GM23338 (cell line): ENCODE data around the gene SNX9. TPM values are rescaled to one million over a fixed set of nuclear protein-coding genes. Genes with fewer than 3 reads are reported as not detected.

Experiments
- ATAC-seq: fragments of 200-7000 bp; cut with Tn5 transposase; 3 replicates; pipeline ENCODE4 v1.9.1; 2020
- DNase-seq: peaks from one replicate; pipeline ENCODE4 v3.0.0-alpha.2; 2015; ENCODE audit warnings: low spot score
- H2AFZ ChIP-seq: fragments of 200-600 bp; sonication (generic); 2 replicates; pipeline ENCODE4 v1.8.0; 2016; ENCODE audit warnings: antibody characterized with exemption, mild to moderate bottlenecking, moderate library complexity
- H3F3A ChIP-seq: fragments of 200-600 bp; sonication (generic); replicated peaks from 2 replicates; pipeline ENCODE4 v1.8.0; 2017; ENCODE audit warnings: antibody characterized with exemption, mixed run types, low read depth
- H3K27ac ChIP-seq: fragments of 200-600 bp; sonication (generic); 2 replicates; pipeline ENCODE4 v1.6.1; 2016; ENCODE audit warnings: low read depth
- H3K27me3 ChIP-seq: fragments of 200-600 bp; sonication (generic); 2 replicates; pipeline ENCODE4 v1.8.0; 2016; ENCODE audit warnings: mild to moderate bottlenecking, mixed run types, moderate library complexity; ENCODE audit not compliant: insufficient read depth
- H3K36me3 ChIP-seq: fragments of 200-600 bp; sonication (generic); 2 replicates; pipeline ENCODE4 v1.8.0; 2016; ENCODE audit warnings: mild to moderate bottlenecking; ENCODE audit not compliant: insufficient read depth
- H3K4me1 ChIP-seq: fragments of 200-600 bp; sonication (generic); 2 replicates; pipeline ENCODE4 v1.8.0; 2016; ENCODE audit warnings: mild to moderate bottlenecking, moderate library complexity; ENCODE audit not compliant: insufficient read depth
- H3K4me2 ChIP-seq: fragments of 200-600 bp; sonication (generic); 2 replicates; pipeline ENCODE4 v1.7.1; 2017; ENCODE audit warnings: mixed run types
- H3K4me3 ChIP-seq: fragments of 200-600 bp; sonication (generic); 2 replicates; pipeline ENCODE4 v1.6.1; 2016; ENCODE audit warnings: mixed run types
- H3K79me2 ChIP-seq: fragments of 200-600 bp; sonication (generic); replicated peaks from 2 replicates; pipeline ENCODE4 v1.8.0; 2017; ENCODE audit warnings: mild to moderate bottlenecking; ENCODE audit not compliant: insufficient read depth
- H3K9me2 ChIP-seq: fragments of 200-600 bp; sonication (generic); 2 replicates; pipeline ENCODE4 v1.8.0; 2017; ENCODE audit not compliant: insufficient read depth
- H4K20me1 ChIP-seq: fragments of 200-600 bp; sonication (generic); replicated peaks from 2 replicates; pipeline ENCODE4 v1.8.0; 2017; ENCODE audit warnings: mild to moderate bottlenecking; ENCODE audit not compliant: insufficient read depth
- H3K27ac Mint-ChIP-seq: 2 replicates; pipeline ENCODE4 v1.8.0; 2020; ENCODE audit warnings: inconsistent platforms, mild to moderate bottlenecking, moderate library complexity, mixed read lengths
- H3K27me3 Mint-ChIP-seq: 3 replicates; pipeline ENCODE4 v1.8.0; 2022; ENCODE audit warnings: low read depth, mild to moderate bottlenecking, moderate library complexity, mixed read lengths, inconsistent platforms; ENCODE audit not compliant: insufficient read depth, poor library complexity
- H3K36me3 Mint-ChIP-seq: 3 replicates; pipeline ENCODE4 v1.8.0; 2021; ENCODE audit warnings: low read depth, mild to moderate bottlenecking, inconsistent platforms, moderate library complexity, mixed read lengths
- H3K4me1 Mint-ChIP-seq: 3 replicates; pipeline ENCODE4 v1.8.0; 2020; ENCODE audit warnings: mild to moderate bottlenecking, inconsistent platforms, mixed read lengths
- H3K4me3 Mint-ChIP-seq: 3 replicates; pipeline ENCODE4 v1.8.0; 2021; ENCODE audit warnings: moderate library complexity, mild to moderate bottlenecking, inconsistent platforms, mixed read lengths
- H3K9me3 Mint-ChIP-seq: 3 replicates; pipeline ENCODE4 v1.8.0; 2020; ENCODE audit warnings: moderate library complexity, mild to moderate bottlenecking, inconsistent platforms, mixed read lengths
- CREB1 ChIP-seq: fragments of 250-450 bp; sonication (Bioruptor Pico); IDR thresholded peaks from 2 replicates; pipeline ENCODE4 v1.5.0; 2020; ENCODE audit warnings: low read depth, mild to moderate bottlenecking, moderate library complexity
- CTCF ChIP-seq, 2 experiments: fragments of 200-600 bp in 1 of 2; sonication (generic) in 1 of 2; conservative IDR thresholded peaks; 2 replicates each; pipeline versions ENCODE4 v1.5.1 to v1.6.1; 2016 to 2017; ENCODE audit warnings: antibody characterized with exemption in 2 of 2, low read depth in 2 of 2, mild to moderate bottlenecking in 2 of 2, moderate library complexity in 1 of 2
- ETS1 ChIP-seq: IDR thresholded peaks from 2 replicates; pipeline ENCODE4 v1.6.1; 2016; ENCODE audit warnings: antibody characterized with exemption
- EZH2 ChIP-seq: fragments of 200-600 bp; sonication (generic); IDR thresholded peaks from one replicate; pipeline ENCODE4 v1.8.0; 2017; ENCODE audit warnings: antibody characterized with exemption, mild to moderate bottlenecking, low read depth; ENCODE audit not compliant: unreplicated experiment
- EZH2phosphoT487 ChIP-seq: fragments of 200-600 bp; sonication (generic); IDR thresholded peaks from one replicate; pipeline ENCODE4 v1.8.1; 2018; ENCODE audit warnings: antibody characterized with exemption; ENCODE audit not compliant: unreplicated experiment
- JUNB ChIP-seq: IDR thresholded peaks from one replicate; pipeline ENCODE4 v1.6.1; 2016; ENCODE audit warnings: antibody characterized with exemption; ENCODE audit not compliant: unreplicated experiment
- POLR2AphosphoS5 ChIP-seq: IDR thresholded peaks from 2 replicates; pipeline ENCODE4 v1.6.1; 2016; ENCODE audit warnings: antibody characterized with exemption, low read depth
- REST ChIP-seq: IDR thresholded peaks from one replicate; pipeline ENCODE4 v1.6.1; 2018; ENCODE audit warnings: antibody characterized with exemption; ENCODE audit not compliant: unreplicated experiment
- STAT1 ChIP-seq: IDR thresholded peaks from one replicate; pipeline ENCODE4 v1.6.1; 2016; ENCODE audit warnings: antibody characterized with exemption; ENCODE audit not compliant: unreplicated experiment
- ZNF114 ChIP-seq: fragments of 250-450 bp; sonication (Bioruptor Pico); IDR thresholded peaks from 2 replicates; pipeline ENCODE4 v1.5.0; 2020; ENCODE audit warnings: mild to moderate bottlenecking, moderate library complexity
- ZNF331 ChIP-seq: fragments of 250-450 bp; sonication (Bioruptor Pico); IDR thresholded peaks from 2 replicates; pipeline ENCODE4 v1.5.0; 2020; ENCODE audit warnings: low read depth, mild to moderate bottlenecking, moderate library complexity
- polyA plus RNA-seq: library from polyadenylated mRNA; unstranded; fragments of >200 nt; fragmentation: Nextera tagmentation; extraction: Ambion mirVana; gene quantifications from 2 replicates; pipeline ENCODE4 v1.2.1, GENCODE V29; 2016
- total RNA-seq: library from RNA; depleted of rRNA; stranded (reverse); fragments of >200 nt; shearing (Covaris generic); gene quantifications from 2 replicates; pipeline ENCODE4 v1.2.3, GENCODE V29; 2014

Gene SNX9
- total and polyA plus RNA-seq, 2 experiments from 2014 or later = 18.4 to 23.3 TPM

- TF ChIP-seq EZH2 (no peak), ETS1 (no peak), EZH2phosphoT487 (no peak)
Measured at GRCh38 chr6:157859775-157860504, 36.9 kb downstream of the SNX9 start (continued).

GRCh38 chr6:157860505-157860991 lies 37.5 kb downstream of the SNX9 start:
- H3K9me2 ChIP-seq = no peaks in the 10 kb centered on the region
- no peaks in the 10 kb centered on the region for H3F3A ChIP-seq
- Mint-ChIP-seq H3K27ac (no peak overlapping the region), H3K4me1 (peaks cover 39% of the 10 kb centered on the region), H3K9me3 (no peaks in the 10 kb centered on the region), H3K4me3 (no peak overlapping the region), H3K27me3 (no peaks in the 10 kb centered on the region), H3K36me3 (no peaks in the 10 kb centered on the region)
- no peak overlapping the region for H2AFZ ChIP-seq
- H3K4me1 ChIP-seq = peaks cover 19% of the 10 kb centered on the region
- H3K4me3 ChIP-seq = no peak overlapping the region
- H3K27ac ChIP-seq = no peak overlapping the region
- H3K27me3 ChIP-seq = no peaks in the 10 kb centered on the region
- ATAC-seq (no peak), DNase-seq (no peak)
- H3K79me2 ChIP-seq = peaks cover 100% of the 10 kb centered on the region
- H3K36me3 ChIP-seq = no peaks in the 10 kb centered on the region
- no peak for TF ChIP-seq STAT1
- no peak for TF ChIP-seq EZH2phosphoT487
- TF ChIP-seq CREB1 = no peak
- no peak for TF ChIP-seq ZNF114 (CRISPR knock-in tag)
- no peak for TF ChIP-seq POLR2AphosphoS5
- no peak for TF ChIP-seq ETS1
- TF ChIP-seq EZH2 = no peak
- H3K4me2 ChIP-seq = no peak overlapping the region
- no peaks in the 10 kb centered on the region for H4K20me1 ChIP-seq

GRCh38 chr6:157861184-157861583 lies 38.1 kb downstream of the SNX9 start:
- DNase-seq (no peak), ATAC-seq (no peak)
- no peak overlapping the region for H3K4me3 ChIP-seq
- H3F3A ChIP-seq = no peaks in the 10 kb centered on the region
- no peak overlapping the region for H2AFZ ChIP-seq
- peaks cover 19% of the 10 kb centered on the region for H3K4me1 ChIP-seq
- no peak overlapping the region for H3K27ac ChIP-seq
- no peak overlapping the region for H3K27ac Mint-ChIP-seq
- H3K36me3 ChIP-seq = no peaks in the 10 kb centered on the region
- H3K36me3 Mint-ChIP-seq = no peaks in the 10 kb centered on the region
- H3K4me3 Mint-ChIP-seq = no peak overlapping the region
- H4K20me1 ChIP-seq = no peaks in the 10 kb centered on the region; the same call in 1 of the 2 replicates
- H3K27me3 ChIP-seq = no peaks in the 10 kb centered on the region
- H3K79me2 ChIP-seq = peaks cover 100% of the 10 kb centered on the region
- no peaks in the 10 kb centered on the region for H3K27me3 Mint-ChIP-seq
- peaks cover 39% of the 10 kb centered on the region for H3K4me1 Mint-ChIP-seq
- TF ChIP-seq ZNF331 (CRISPR knock-in tag) (no peak), STAT1 (no peak), JUNB (no peak), CREB1 (no peak), REST (no peak), CTCF (conservative IDR thresholded peaks at IDR 0.05; ENCODE audit: low read depth in 2 of 2) (no peak)
- H3K9me3 Mint-ChIP-seq = no peaks in the 10 kb centered on the region
- no peaks in the 10 kb centered on the region for H3K9me2 ChIP-seq
- no peak overlapping the region for H3K4me2 ChIP-seq
